GM21786 (cell line): ENCODE data around the gene MT3.
"Not testable (repeated sequence)": the region's sequence is repeated elsewhere in the genome, so short reads cannot be mapped to it uniquely, and the experiment has no call there.

Source experiments
- ATAC-seq: cut with Tn5 transposase; IDR thresholded peaks from one replicate; pipeline ENCODE4 v1.9.1; 2021; ENCODE audit not compliant: unreplicated experiment

The MT3 gene

GRCh38 chr16:56577300-56577625 is 12.1 kb upstream of the MT3 start:
- ATAC-seq, result no peak

- ATAC-seq, result no peak
Observed at GRCh38 chr16:56580391-56581048, 8.8 kb upstream of the MT3 start.

- not testable (repeated sequence) for ATAC-seq
Observed at GRCh38 chr16:56582911-56583310, 6.4 kb upstream of the MT3 start.

DNA sequence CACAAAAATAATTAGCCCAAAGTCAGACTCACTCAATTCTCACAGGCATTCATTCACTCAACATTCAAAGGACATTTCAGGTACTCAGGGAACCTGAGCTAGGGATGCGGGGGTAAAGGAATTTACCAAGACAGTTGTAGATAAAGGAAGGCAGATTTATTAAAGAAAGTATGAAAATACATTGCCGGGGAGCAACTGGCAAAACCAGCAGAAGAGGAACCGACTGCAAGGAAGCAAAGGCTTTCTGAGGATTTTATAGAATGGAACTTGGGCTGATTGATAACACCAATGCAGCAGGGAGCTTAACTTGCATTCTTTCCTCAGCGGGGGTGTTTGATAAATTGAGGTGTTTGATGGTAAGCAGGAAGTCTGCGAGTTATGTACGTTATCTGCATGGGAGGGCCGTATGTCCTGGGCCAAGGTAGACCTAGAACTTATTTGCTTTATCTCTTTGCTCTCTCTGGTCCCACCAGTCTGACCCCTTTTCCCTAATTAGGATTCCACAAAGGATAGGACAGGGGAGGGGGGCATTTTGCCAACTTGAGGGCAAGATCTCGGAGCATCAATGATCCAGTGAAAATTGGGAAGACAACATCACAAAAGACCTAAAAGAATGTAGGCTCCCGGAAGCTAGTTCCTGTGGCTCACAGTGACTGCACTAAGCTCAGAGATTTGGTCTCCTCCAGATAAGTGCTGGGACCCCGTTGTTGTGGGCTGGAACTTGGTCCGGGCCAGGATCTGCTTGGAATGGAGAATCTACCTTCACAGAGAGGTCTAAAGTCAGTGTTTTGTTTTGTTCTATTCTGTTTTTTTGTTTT is 5.8 kb upstream of the MT3 start:
- ATAC-seq, result no peak

DNA sequence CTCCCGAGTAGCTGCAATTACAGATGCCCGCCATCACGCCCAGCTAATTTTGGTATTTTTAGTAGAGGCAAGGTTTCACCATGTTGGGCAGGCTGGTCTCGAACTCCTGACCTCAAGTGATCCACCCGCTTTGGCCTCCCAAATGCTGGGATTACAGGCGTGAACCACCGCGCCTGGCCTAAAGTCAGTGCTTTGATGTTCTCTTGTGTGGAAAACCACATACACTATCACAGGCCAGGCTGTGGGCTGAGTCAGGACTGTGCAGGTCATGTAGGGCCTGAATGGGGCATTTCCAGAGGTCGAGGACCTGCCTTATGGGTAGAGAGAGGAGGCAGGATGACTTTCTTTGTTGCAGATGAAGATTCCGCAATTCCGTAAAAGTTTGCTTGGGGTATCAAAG is 5.1 kb upstream of the MT3 start:
- no peak for ATAC-seq

GRCh38 chr16:56588781-56589140 is 567 bp upstream of the MT3 start:
- no peak for ATAC-seq

DNA sequence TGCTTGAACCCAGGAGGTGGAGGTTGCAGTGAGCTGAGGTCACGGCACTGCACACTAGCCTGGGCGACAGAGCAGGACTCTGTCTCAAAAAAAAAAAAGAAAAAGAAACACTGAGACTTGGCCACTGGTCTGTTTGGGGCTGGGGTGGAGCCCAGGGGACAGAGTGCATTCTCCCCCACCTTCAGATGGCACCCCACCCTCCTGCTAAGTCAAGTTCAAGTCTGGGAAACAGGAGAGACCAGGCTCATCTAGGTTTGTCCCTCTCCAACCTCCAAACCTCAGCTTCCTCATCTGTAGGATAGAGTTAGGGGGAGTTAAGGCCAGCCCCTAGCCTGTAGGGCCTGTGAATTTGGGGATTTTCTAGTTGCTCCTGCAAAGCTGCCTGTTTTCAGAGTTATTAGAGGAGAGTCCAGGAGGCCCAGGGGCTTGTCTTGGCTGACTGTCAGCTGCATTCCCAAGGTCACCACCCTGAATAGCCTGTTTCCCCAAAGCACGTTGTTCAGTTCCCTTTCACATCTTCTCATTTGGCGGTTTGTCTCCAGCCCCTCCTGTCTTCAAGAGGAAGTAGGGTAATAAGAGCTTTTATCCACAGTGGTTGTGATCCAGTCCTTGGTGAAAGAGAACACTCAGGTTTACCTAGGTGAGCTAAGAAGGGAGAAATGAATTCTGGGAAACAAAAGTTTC is 2.2 kb downstream of the MT3 start:
- no peak for ATAC-seq

DNA sequence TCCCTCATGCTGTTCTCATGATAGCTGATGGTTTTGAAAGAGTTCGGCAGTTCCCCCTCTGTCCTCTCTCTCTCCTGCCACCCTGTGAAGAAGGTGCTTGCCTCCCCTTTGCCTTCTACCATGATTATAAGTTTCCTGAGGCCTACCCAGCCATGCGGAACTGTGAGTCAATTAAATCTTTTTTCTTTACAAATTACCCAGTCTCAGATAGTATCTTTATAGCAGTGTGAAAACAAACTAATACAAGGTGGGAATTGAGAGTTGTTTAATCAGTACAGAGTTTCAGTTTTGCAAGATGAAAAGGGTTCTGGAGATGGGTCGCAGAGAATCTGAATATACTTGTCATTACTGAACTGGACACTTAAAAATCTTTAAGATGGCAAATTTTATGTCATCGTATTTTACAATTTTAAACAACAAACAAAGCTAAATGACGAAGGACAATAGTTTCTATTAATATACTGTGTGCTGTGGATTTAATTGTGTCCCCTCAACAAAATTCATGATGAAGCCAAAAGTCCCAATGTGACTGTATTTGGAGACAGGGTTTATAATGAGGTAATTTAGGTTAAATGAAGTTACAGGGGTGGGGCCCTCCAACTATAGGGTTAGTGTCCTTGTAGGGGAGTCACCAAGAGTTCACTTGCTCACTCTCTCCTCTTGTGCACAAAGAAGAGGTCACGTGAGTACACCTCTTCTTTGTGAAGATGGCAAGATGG is 4.4 kb downstream of the MT3 start:
- ATAC-seq, result no peak

GRCh38 chr16:56594292-56594619 is 4.9 kb downstream of the MT3 start:
- ATAC-seq, result no peak

DNA sequence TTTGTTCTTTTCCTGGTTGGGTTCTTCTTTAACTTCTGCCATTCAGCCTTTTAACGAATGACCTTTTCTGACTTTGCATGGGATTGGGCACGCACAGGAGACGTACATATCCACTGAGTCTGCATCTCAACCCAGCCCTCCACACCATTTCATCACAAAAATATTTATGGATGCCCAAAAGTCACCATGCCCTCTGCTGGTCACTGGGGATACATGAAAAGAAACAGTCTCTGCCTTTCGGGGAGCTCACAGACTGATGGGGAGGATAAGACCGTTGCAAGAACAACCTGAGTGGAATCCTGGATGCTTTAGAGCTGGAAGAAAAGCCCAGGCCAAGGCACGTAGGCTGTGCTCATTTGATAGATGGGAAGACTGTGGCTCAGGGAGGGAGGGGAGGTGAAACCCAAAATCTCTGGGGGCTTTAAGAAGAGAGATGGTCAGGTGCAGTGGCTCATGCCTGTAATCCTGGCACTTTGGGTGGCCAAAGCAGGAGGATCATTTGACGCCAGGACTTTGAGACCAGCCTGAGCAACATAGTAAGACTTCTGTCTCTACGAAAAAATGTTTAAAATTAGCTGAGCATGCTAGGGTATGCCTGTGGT is 11.2 kb downstream of the MT3 start:
- no peak for ATAC-seq

- no peak for ATAC-seq
Observed at GRCh38 chr16:56601325-56601724, 12.0 kb downstream of the MT3 start.

DNA sequence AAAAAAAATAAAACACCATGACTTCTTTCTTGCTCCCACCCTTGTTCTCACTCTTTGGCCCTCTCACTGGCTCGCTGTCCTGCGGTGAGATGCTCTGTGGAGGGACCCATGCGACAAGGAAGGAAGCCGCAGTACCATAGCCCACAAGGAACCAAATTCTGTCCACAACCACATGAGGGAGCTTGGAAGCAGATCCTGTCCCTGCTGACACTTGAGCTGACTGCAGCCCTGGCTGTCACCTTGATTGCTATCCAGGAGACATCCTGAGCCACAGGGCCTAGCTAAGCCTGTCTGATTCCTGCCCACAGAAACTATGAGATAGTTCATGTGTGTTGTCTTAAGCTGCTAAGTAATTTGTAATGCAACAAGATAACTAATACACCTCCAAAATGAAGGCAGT is 14.3 kb downstream of the MT3 start:
- no peak for ATAC-seq

- no peak for ATAC-seq
Observed at GRCh38 chr16:56604966-56605365, 15.6 kb downstream of the MT3 start.

DNA sequence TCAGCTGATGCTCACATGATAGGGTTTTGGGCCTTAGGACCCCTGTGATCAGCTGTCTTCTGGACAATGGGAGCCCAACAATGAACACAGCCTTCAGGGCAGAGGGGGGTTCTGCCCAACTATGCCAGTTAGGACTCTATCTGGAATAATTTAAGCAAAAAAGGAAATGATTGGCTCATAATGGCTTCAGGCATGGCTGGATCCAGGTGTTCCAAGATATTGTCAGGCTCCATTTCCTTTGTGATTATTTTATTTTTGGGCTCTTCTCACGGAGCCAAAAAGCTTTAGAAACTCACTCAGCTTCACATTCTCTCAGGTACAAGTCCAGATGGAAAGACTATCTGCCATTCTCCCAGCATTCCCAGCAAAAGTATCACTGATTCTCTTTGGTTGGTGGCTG is 16.1 kb downstream of the MT3 start:
- no peak for ATAC-seq

DNA sequence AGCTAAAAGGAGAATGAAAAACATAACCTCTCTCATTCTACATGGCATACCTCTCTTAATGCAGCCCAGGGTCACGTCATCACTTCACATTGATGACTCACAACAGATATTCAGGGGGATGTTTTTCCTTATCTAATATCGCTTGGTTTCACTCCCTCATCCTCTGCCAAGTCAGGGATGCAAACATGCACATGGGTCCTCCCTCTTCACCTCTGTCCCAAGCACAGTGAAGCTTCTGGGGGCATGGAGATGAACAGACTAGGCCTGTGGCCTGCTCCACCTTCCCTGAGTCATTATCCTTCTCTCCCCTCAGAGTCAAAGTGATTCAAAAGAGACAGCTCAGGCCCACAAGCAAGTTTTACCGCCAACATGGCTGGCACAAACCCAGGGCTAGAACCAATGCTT is 16.7 kb downstream of the MT3 start:
- ATAC-seq, result no peak

GRCh38 chr16:56606476-56607108 is 17.3 kb downstream of the MT3 start:
- no peak for ATAC-seq

GRCh38 chr16:56607109-56607618 is 17.8 kb downstream of the MT3 start:
- no peak for ATAC-seq

- ATAC-seq, result no peak
Observed at GRCh38 chr16:56607675-56608042, 18.3 kb downstream of the MT3 start.

DNA sequence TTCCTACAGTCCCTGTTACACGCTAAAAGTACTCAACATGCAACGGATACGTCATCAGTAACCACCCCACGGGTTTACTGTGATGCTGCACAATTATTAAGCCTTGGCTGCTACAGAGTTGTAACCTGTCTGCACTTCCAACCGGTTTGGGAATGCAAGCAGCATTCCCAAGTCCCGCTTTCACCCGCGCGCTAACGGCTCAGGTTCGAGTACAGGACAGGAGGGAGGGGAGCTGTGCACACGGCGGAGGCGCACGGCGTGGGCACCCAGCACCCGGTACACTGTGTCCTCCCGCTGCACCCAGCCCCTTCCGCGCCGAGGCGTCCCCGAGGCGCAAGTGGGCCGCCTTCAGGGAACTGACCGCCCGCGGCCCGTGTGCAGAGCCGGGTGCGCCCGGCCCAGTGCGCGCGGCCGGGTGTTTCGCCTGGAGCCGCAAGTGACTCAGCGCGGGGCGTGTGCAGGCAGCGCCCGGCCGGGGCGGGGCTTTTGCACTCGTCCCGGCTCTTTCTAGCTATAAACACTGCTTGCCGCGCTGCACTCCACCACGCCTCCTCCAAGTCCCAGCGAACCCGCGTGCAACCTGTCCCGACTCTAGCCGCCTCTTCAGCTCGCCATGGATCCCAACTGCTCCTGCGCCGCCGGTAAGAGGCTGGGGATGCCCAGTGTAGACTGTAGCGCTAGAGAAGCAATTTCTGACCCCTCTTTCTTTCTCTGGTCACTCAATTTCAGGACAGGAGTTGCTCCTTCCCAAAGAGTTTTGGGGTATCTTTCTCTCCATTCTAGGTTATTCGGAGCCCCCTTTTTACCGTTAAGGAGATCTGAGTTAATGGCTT is 18.9 kb downstream of the MT3 start, which contains the start of gene MT2A:
TSS of gene MT2A (plus strand) at position 542 of the 833 bp plus-strand sequence. CDS start at position 614, 72 bp downstream.
- ATAC-seq, result peak; percentile 81
